Measurements from ENCODE around the gene SLX4. TPM values are rescaled to one million over a fixed set of nuclear protein-coding genes. Genes with fewer than 3 reads are reported as not detected.
"Not testable (repeated sequence)": the region's sequence is repeated elsewhere in the genome, so short reads cannot be mapped to it uniquely, and the experiment has no call there.

SLX4 gene
- total RNA-seq (ENCODE audit: unreplicated experiment): 14.1 TPM
- long read RNA-seq, partial matches to known transcripts: 0 of 3 reads
- long read RNA-seq, other reads (novel, unspliced or antisense): 3 of 3 reads

- peak within 1 kb of the TSS; percentile 99 for H3K4me3 Mint-ChIP-seq (ENCODE audit: unreplicated experiment)
- peak; percentile 91 for DNase-seq
- peak within 1 kb of the TSS; percentile 86 for H3K27ac Mint-ChIP-seq (ENCODE audit: unreplicated experiment)
- no peaks in the 10 kb centered on the region for H3K9me3 Mint-ChIP-seq (ENCODE audit: unreplicated experiment)
- peaks cover 6% of the 10 kb centered on the region for H3K27me3 Mint-ChIP-seq (ENCODE audit: unreplicated experiment)
- H3K36me3 Mint-ChIP-seq (ENCODE audit: unreplicated experiment): no peaks in the 10 kb centered on the region
- no peak for TF ChIP-seq CTCF (IDR thresholded peaks at IDR 0.05; ENCODE audit: partially characterized antibody, unreplicated experiment)
- H3K4me1 Mint-ChIP-seq (ENCODE audit: low read depth, unreplicated experiment): peaks cover 12% of the 10 kb centered on the region
Observed at GRCh38 chr16:3611146-3611975, at the start of gene SLX4. TSS of gene SLX4 (minus strand) at chr16:3611606. CDS start at chr16:3608964, 2,642 bp downstream.

GRCh38 chr16:3659251-3659650 lies 47.8 kb upstream of the SLX4 start:
- Mint-ChIP-seq H3K36me3 (ENCODE audit: unreplicated experiment) (no peaks in the 10 kb centered on the region), H3K4me1 (ENCODE audit: low read depth, unreplicated experiment) (no peaks in the 10 kb centered on the region), H3K4me3 (ENCODE audit: unreplicated experiment) (no peak overlapping the region), H3K27me3 (ENCODE audit: unreplicated experiment) (peaks cover 6% of the 10 kb centered on the region), H3K9me3 (ENCODE audit: unreplicated experiment) (peaks cover 2% of the 10 kb centered on the region), H3K27ac (ENCODE audit: unreplicated experiment) (no peak overlapping the region)
- no peak for TF ChIP-seq CTCF (IDR thresholded peaks at IDR 0.05; ENCODE audit: partially characterized antibody, unreplicated experiment)
- no peak for DNase-seq

- Mint-ChIP-seq H3K9me3 (ENCODE audit: unreplicated experiment) (peaks cover 2% of the 10 kb centered on the region), H3K27me3 (ENCODE audit: unreplicated experiment) (peaks cover 4% of the 10 kb centered on the region), H3K27ac (ENCODE audit: unreplicated experiment) (no peak overlapping the region), H3K4me1 (ENCODE audit: low read depth, unreplicated experiment) (peaks cover 3% of the 10 kb centered on the region), H3K36me3 (ENCODE audit: unreplicated experiment) (no peaks in the 10 kb centered on the region), H3K4me3 (ENCODE audit: unreplicated experiment) (no peak overlapping the region)
- no peak for DNase-seq
- TF ChIP-seq CTCF (IDR thresholded peaks at IDR 0.05; ENCODE audit: partially characterized antibody, unreplicated experiment): no peak
Observed at GRCh38 chr16:3656491-3657468, 45.4 kb upstream of the SLX4 start.

GRCh38 chr16:3656160-3656490 lies 44.7 kb upstream of the SLX4 start:
- not testable (repeated sequence) for H3K36me3 Mint-ChIP-seq (ENCODE audit: unreplicated experiment); H3K4me3 Mint-ChIP-seq (ENCODE audit: unreplicated experiment); H3K27me3 Mint-ChIP-seq (ENCODE audit: unreplicated experiment); H3K9me3 Mint-ChIP-seq (ENCODE audit: unreplicated experiment); DNase-seq; H3K4me1 Mint-ChIP-seq (ENCODE audit: low read depth, unreplicated experiment)
- H3K27ac Mint-ChIP-seq (ENCODE audit: unreplicated experiment): peak overlapping the region; percentile 38

- TF ChIP-seq CTCF (IDR thresholded peaks at IDR 0.05; ENCODE audit: partially characterized antibody, unreplicated experiment): no peak
- no peaks in the 10 kb centered on the region for H3K36me3 Mint-ChIP-seq (ENCODE audit: unreplicated experiment)
- peaks cover 2% of the 10 kb centered on the region for H3K9me3 Mint-ChIP-seq (ENCODE audit: unreplicated experiment)
- H3K4me1 Mint-ChIP-seq (ENCODE audit: low read depth, unreplicated experiment): peaks cover 3% of the 10 kb centered on the region
- peaks cover 4% of the 10 kb centered on the region for H3K27me3 Mint-ChIP-seq (ENCODE audit: unreplicated experiment)
- no peak overlapping the region for H3K4me3 Mint-ChIP-seq (ENCODE audit: unreplicated experiment)
- no peak for DNase-seq
- H3K27ac Mint-ChIP-seq (ENCODE audit: unreplicated experiment): peak overlapping the region; percentile 38
Observed at GRCh38 chr16:3655396-3656159, 44.2 kb upstream of the SLX4 start.

Measured in glutamatergic neuron (in vitro differentiated cells).